ENCODE data around the gene CCDC32.

CCDC32 gene

GRCh38 chr15:40550341-40551037 is 14.4 kb downstream of the CCDC32 start:
- TF ChIP-seq CTCF (IDR thresholded peaks at IDR 0.05; ENCODE audit: low read depth, low read length), result no peak
- DNase-seq (ENCODE audit: extremely low read depth, low read depth), result no peak

GRCh38 chr15:40549894-40550293 is 14.9 kb downstream of the CCDC32 start:
- no peak for TF ChIP-seq CTCF (IDR thresholded peaks at IDR 0.05; ENCODE audit: low read depth, low read length)
- DNase-seq (ENCODE audit: extremely low read depth, low read depth), result no peak

- TF ChIP-seq CTCF (IDR thresholded peaks at IDR 0.05; ENCODE audit: low read depth, low read length), result no peak
Measured at GRCh38 chr15:40548610-40549009, 16.2 kb downstream of the CCDC32 start.

GRCh38 chr15:40545457-40545856 is 19.4 kb downstream of the CCDC32 start:
- DNase-seq (ENCODE audit: extremely low read depth, low read depth), result no peak
- TF ChIP-seq CTCF (IDR thresholded peaks at IDR 0.05; ENCODE audit: low read depth, low read length), result no peak

More at GRCh38 chr15:40548610-40549009, 16.2 kb downstream of the CCDC32 start:
- DNase-seq (ENCODE audit: extremely low read depth, low read depth), result no peak

- no peak for TF ChIP-seq CTCF (IDR thresholded peaks at IDR 0.05; ENCODE audit: low read depth, low read length)
- DNase-seq (ENCODE audit: extremely low read depth, low read depth), result no peak
Measured at GRCh38 chr15:40543631-40544294, 21.1 kb downstream of the CCDC32 start.

- DNase-seq (ENCODE audit: extremely low read depth, low read depth), result no peak
- no peak for TF ChIP-seq CTCF (IDR thresholded peaks at IDR 0.05; ENCODE audit: low read depth, low read length)
Measured at GRCh38 chr15:40543082-40543481, 21.8 kb downstream of the CCDC32 start.

- no peak for TF ChIP-seq CTCF (IDR thresholded peaks at IDR 0.05; ENCODE audit: low read depth, low read length)
- no peak for DNase-seq (ENCODE audit: extremely low read depth, low read depth)
Measured at GRCh38 chr15:40538976-40539375, 25.9 kb downstream of the CCDC32 start.

Data from AG09319 (cell line).